ENCODE results near the gene GAS2L1.

DNA sequence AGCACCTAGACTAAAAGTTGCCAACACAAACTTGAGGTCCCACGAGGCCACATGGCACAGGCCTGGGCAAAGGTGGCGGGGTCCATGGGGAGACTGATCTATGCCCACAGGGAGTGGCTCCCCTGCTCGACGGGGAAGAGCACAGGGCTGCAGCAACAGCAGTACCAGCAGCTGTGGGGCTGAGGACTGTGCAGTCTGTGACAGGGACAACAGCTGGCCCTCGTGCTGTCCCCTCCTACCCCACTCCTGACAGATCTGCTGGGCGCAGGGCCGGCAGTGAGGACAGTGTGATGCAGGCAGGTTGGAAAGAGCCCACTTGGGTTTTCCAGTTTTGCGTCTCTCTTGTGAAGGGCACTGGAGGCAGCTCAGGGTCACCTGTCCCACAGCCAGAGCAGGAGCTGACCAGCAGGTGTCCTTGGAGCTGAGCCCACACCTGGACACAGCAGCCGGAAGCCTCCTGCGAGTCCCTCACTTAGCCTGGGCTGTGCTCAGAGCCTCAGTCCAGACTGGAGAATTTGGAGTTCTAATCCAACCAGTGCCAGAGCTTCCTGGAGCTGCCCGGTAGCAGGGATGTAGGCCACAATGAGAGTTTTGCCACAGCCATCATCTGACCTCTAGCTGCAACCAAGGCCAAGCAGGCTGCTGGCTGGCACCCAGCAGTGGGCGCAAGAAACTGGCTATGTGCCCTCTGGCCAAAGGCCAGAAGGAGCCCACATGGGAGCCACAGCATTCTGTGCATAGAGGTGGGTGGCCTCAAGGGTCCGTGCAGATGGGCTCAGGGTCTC, 3.6 kb upstream of the GAS2L1 start:
- TF ChIP-seq, protein P1, sequence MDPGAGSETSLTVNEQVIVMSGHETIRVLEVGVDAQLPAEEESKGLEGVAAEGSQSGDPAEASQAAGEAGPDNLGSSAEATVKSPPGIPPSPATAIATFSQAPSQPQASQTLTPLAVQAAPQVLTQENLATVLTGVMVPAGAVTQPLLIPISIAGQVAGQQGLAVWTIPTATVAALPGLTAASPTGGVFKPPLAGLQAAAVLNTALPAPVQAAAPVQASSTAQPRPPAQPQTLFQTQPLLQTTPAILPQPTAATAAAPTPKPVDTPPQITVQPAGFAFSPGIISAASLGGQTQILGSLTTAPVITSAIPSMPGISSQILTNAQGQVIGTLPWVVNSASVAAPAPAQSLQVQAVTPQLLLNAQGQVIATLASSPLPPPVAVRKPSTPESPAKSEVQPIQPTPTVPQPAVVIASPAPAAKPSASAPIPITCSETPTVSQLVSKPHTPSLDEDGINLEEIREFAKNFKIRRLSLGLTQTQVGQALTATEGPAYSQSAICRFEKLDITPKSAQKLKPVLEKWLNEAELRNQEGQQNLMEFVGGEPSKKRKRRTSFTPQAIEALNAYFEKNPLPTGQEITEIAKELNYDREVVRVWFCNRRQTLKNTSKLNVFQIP (CRISPR knock-in tag; IDR thresholded peaks at IDR 0.05; ENCODE audit: borderline replicate concordance, low read depth): no peak
- TF ChIP-seq OSR1 (CRISPR knock-in tag; IDR thresholded peaks at IDR 0.05) (no peak), SNAI2 (CRISPR knock-in tag; IDR thresholded peaks at IDR 0.05) (no peak), ESRRG (CRISPR knock-in tag; IDR thresholded peaks at IDR 0.05) (no peak), RARB (CRISPR knock-in tag; IDR thresholded peaks at IDR 0.05) (no peak)
- TF ChIP-seq, protein P2, sequence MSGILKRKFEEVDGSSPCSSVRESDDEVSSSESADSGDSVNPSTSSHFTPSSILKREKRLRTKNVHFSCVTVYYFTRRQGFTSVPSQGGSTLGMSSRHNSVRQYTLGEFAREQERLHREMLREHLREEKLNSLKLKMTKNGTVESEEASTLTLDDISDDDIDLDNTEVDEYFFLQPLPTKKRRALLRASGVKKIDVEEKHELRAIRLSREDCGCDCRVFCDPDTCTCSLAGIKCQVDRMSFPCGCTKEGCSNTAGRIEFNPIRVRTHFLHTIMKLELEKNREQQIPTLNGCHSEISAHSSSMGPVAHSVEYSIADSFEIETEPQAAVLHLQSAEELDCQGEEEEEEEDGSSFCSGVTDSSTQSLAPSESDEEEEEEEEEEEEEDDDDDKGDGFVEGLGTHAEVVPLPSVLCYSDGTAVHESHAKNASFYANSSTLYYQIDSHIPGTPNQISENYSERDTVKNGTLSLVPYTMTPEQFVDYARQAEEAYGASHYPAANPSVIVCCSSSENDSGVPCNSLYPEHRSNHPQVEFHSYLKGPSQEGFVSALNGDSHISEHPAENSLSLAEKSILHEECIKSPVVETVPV (CRISPR knock-in tag; IDR thresholded peaks at IDR 0.05): no peak
